ENCODE measurements around the gene GPN2. TPM values are rescaled to one million over a fixed set of nuclear protein-coding genes. Genes with fewer than 3 reads are reported as not detected.

The GPN2 gene
- total RNA-seq, 4 donors from 2014 or later: 10.4 to 17.3 (median 12.8) TPM

DNA sequence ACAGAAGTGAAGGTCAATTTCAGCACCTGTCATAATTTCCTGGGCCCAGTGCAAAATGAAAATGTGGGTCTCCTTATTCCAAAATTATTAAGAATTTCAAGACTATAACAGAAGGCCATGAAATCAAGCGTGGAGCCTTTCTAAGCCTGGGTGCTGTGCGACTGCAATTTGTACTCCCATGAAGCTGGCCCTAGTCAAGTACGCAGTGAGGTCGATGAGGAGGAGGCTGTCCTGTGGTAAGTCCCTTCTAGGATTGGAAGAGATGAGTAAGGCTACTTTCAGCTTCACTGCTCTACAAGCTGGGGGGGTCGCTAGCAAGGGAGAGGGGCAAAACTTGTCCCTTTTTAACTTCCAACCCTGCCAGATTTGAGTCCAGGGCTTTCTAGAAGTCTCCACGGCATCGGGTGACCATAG, 31.1 kb upstream of the GPN2 start:
- peak overlapping the region; percentile 73 to 97 for H3K4me3 ChIP-seq
- H3K9me3 ChIP-seq: no peaks in the 10 kb centered on the region
- H3K27ac ChIP-seq: peak overlapping the region; percentile 20 to 96 (median 92)
- WGBS, 2 donors (ENCODE audit: low coverage in 1 of 2): 22 to 25% methylated on average over 2 to 4 of the region's 7 CpGs
- peaks cover 0 to 31% (median 12%) of the 10 kb centered on the region in 3 donors for H3K4me1 ChIP-seq
- H3K36me3 ChIP-seq: peaks cover 0 to 28% of the 10 kb centered on the region in 2 donors
- ATAC-seq: peak; percentile 33
- TF ChIP-seq, protein P1, sequence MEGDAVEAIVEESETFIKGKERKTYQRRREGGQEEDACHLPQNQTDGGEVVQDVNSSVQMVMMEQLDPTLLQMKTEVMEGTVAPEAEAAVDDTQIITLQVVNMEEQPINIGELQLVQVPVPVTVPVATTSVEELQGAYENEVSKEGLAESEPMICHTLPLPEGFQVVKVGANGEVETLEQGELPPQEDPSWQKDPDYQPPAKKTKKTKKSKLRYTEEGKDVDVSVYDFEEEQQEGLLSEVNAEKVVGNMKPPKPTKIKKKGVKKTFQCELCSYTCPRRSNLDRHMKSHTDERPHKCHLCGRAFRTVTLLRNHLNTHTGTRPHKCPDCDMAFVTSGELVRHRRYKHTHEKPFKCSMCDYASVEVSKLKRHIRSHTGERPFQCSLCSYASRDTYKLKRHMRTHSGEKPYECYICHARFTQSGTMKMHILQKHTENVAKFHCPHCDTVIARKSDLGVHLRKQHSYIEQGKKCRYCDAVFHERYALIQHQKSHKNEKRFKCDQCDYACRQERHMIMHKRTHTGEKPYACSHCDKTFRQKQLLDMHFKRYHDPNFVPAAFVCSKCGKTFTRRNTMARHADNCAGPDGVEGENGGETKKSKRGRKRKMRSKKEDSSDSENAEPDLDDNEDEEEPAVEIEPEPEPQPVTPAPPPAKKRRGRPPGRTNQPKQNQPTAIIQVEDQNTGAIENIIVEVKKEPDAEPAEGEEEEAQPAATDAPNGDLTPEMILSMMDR (IDR thresholded peaks at IDR 0.05): no peak
- TF ChIP-seq POLR2A (IDR thresholded peaks at IDR 0.05) (no peak), POLR2AphosphoS5 (IDR thresholded peaks at IDR 0.05) (no peak), EP300 (IDR thresholded peaks at IDR 0.05) (no peak)
- H3K27me3 ChIP-seq: no peaks in the 10 kb centered on the region

DNA sequence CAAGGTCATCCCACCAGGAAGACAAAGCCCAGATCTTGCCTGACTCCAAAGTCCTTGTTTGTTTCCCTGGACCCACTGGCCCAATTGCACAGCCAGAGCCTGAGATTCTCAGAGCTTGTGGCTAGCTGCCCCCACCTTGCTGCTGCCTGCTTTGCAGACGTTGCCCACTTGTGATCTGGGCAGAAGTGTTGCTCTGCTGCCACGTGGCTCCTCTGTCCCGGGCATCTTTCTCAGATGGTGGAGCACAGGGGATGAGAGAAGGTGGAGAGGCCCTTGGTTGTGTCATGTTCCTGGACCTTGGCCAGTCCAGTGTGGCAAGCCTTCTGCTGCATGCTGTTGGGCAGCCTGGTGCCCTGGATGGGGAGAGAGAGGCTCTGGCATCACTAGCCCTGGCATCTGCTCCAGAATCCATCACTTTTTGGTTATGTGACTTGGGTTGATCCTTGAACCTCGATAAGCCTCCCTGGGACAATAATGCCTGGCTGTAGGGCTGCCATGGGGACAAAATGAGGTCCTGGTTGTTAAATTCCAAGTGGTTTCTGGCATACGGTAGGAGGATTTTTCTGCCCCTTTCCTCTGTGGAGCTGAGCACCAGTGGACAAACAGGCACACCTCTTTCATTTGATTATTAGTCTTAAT, 25.2 kb upstream of the GPN2 start:
- no peak for ATAC-seq
- H3K4me3 ChIP-seq: no peak overlapping the region
- H3K27ac ChIP-seq: no peak overlapping the region

DNA sequence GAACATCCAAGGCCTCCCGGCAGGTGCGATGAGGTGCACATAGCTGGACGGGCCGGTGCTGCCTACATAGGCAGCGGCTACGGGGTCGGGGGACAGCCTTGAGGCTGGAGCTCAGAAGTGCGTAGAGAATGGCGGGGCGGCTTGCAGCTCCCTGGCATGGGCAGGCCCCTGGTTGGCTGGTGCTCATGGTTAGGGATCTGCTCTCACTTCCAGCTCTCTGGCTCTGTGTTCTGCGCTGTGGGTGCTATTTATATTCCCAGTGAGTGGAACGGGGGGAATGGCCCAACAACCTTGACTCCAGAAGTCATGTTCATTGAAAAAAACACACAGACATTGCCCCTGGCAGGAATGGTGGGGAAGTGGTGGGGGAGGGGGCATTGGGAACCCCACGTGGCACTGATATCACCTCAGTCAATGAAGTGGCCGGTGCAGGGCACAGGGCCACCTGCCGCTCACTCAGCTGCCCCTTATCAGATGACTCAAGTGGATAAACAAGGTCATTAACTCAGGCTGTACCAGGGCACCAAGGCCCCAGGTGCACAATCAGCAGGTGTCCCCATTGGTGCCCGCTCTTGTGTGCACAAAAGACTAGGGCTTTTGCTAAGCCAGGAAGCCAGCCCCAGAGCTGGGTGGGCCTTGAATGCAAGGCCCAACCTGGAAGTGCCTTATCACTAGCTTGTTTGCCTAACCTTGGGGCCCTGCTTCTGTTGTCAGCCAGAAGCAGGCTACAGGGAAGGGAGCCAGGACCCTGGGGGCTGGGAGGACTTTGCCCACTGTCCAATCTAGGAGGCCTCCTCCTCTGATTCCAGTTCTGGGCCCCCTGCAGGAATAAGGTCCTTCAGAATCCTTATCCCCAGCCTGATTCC, 23.9 kb upstream of the GPN2 start, which contains the start of gene NR0B2:
NR0B2 (minus strand) TSS at position 222 of the 866 bp plus-strand sequence; CDS start at position 187, 35 bp downstream.
- no CpG with 5 or more reads among the region's 16 CpGs for WGBS, 2 donors (ENCODE audit: low coverage in 1 of 2)
- no peaks in the 10 kb centered on the region for H3K9me3 ChIP-seq
- H3K27me3 ChIP-seq: no peaks in the 10 kb centered on the region
- TF ChIP-seq POLR2AphosphoS5 (IDR thresholded peaks at IDR 0.05): no peak
- no peaks in the 10 kb centered on the region for H3K4me1 ChIP-seq
- H3K36me3 ChIP-seq: no peaks in the 10 kb centered on the region
- H3K27ac ChIP-seq: no peak within 1 kb of the TSS
- no peak for ATAC-seq
- no peak within 1 kb of the TSS for H3K4me3 ChIP-seq

More for the DNA sequence above, 25.2 kb upstream of the GPN2 start:
- 60 to 61% methylated on average over 1 to 2 of the region's 5 CpGs for WGBS, 2 donors (ENCODE audit: low coverage in 1 of 2)
- TF ChIP-seq POLR2A (IDR thresholded peaks at IDR 0.05) (no peak), POLR2AphosphoS5 (IDR thresholded peaks at IDR 0.05) (no peak), EP300 (IDR thresholded peaks at IDR 0.05) (no peak)
- TF ChIP-seq, protein P1 (IDR thresholded peaks at IDR 0.05): no peak
- Histone ChIP-seq H3K36me3 (no peaks in the 10 kb centered on the region), H3K4me1 (no peaks in the 10 kb centered on the region), H3K27me3 (no peaks in the 10 kb centered on the region), H3K9me3 (no peaks in the 10 kb centered on the region)

DNA sequence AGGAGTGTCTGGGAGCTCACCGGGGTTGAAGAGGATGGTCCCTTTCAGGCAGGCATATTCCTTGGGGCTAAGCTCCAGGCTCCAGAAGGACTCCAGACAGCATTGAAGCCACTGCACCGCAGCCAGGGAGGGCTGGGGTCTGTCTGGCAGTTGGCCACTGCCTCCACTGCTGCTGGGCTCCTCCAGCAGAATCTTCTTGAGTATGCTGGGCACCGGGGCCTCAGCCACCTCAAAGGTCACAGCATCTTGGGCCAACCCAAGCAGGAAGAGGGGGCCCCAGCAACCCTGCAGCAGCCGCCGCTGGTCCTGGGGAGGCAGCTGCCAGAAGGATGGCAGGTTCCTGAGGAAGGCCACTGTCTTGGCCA, 23.3 kb upstream of the GPN2 start:
- no peak for ATAC-seq
- H3K27me3 ChIP-seq: no peaks in the 10 kb centered on the region
- no peak overlapping the region for H3K27ac ChIP-seq
- no peak overlapping the region for H3K4me3 ChIP-seq
- no peaks in the 10 kb centered on the region for H3K36me3 ChIP-seq
- H3K9me3 ChIP-seq: no peaks in the 10 kb centered on the region
- WGBS, 2 donors (ENCODE audit: low coverage in 1 of 2): 60 to 100% methylated on average over 1 of the region's 5 CpGs
- no peaks in the 10 kb centered on the region for H3K4me1 ChIP-seq
- TF ChIP-seq EP300 (IDR thresholded peaks at IDR 0.05): no peak
- no peak for TF ChIP-seq POLR2AphosphoS5 (IDR thresholded peaks at IDR 0.05)
- no peak for TF ChIP-seq POLR2A (IDR thresholded peaks at IDR 0.05)
- TF ChIP-seq, protein P1 (IDR thresholded peaks at IDR 0.05): no peak

DNA sequence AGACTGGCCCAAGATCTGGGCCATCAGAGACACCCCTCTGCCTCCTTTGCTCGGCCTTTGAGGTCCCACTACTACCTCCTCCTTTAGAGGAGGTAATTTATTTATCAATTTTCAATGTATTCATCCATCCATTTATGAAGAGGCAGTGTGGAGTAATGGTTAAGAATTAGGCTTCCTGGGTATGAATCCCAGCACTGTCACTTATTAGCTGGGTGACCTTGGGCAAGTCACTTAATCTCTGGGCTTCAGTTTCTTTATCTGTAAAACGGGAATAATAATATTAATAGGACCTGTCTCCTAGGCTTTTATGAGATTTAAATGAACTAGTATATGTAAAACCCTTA, 22.0 kb upstream of the GPN2 start:
- Histone ChIP-seq H3K4me1 (no peaks in the 10 kb centered on the region), H3K4me3 (no peak overlapping the region), H3K27me3 (no peaks in the 10 kb centered on the region), H3K36me3 (no peaks in the 10 kb centered on the region), H3K9me3 (no peaks in the 10 kb centered on the region), H3K27ac (no peak overlapping the region)
- 48 to 55% methylated on average over 2 of the region's 2 CpGs for WGBS, 2 donors (ENCODE audit: low coverage in 1 of 2)
- no peak for ATAC-seq
- TF ChIP-seq POLR2A (IDR thresholded peaks at IDR 0.05): no peak
- no peak for TF ChIP-seq EP300 (IDR thresholded peaks at IDR 0.05)
- TF ChIP-seq, protein P1 (IDR thresholded peaks at IDR 0.05): no peak
